Neuron (in vitro differentiated cells): ENCODE measurements around the gene CCDC183.
"Not testable (repeated sequence)": the region's sequence is repeated elsewhere in the genome, so short reads cannot be mapped to it uniquely, and the experiment has no call there.

ENCODE experiments used
- H2AFZ ChIP-seq: one replicate; pipeline ENCODE4 v1.6.1; 2013; ENCODE audit warnings: low read depth, mild to moderate bottlenecking, inconsistent platforms, low read length, moderate library complexity
- H3K27me3 ChIP-seq: one replicate; pipeline ENCODE4 v1.6.1; 2013; ENCODE audit warnings: low read length; ENCODE audit not compliant: insufficient read depth
- H3K36me3 ChIP-seq: one replicate; pipeline ENCODE4 v1.6.1; 2013; ENCODE audit warnings: low read length; ENCODE audit not compliant: insufficient read depth
- H3K4me1 ChIP-seq: one replicate; pipeline ENCODE4 v1.6.1; 2013; ENCODE audit warnings: low read length; ENCODE audit not compliant: insufficient read depth
- H3K4me3 ChIP-seq: 2 replicates; pipeline ENCODE4 v1.5.1; 2013; ENCODE audit warnings: mild to moderate bottlenecking, low read length, moderate library complexity
- H3K9me3 ChIP-seq: one replicate; pipeline ENCODE4 v1.6.1; 2013; ENCODE audit warnings: low read length

Gene CCDC183

GRCh38 chr9:136840140-136840876, 44.2 kb downstream of the CCDC183 start:
- no peak overlapping the region for H2AFZ ChIP-seq
- peaks cover 32% of the 10 kb centered on the region for H3K4me1 ChIP-seq
- no peak overlapping the region for H3K4me3 ChIP-seq
- H3K27me3 ChIP-seq, result no peaks in the 10 kb centered on the region
- peaks cover 31% of the 10 kb centered on the region for H3K36me3 ChIP-seq
- H3K9me3 ChIP-seq, result no peaks in the 10 kb centered on the region

GRCh38 chr9:136840877-136841645, 44.9 kb downstream of the CCDC183 start:
- Histone ChIP-seq H3K27me3 (no peaks in the 10 kb centered on the region), H3K4me1 (peaks cover 32% of the 10 kb centered on the region), H3K4me3 (no peak overlapping the region), H2AFZ (no peak overlapping the region), H3K36me3 (peaks cover 24% of the 10 kb centered on the region), H3K9me3 (no peaks in the 10 kb centered on the region)

- not testable (repeated sequence) for H3K27me3 ChIP-seq, H3K4me3 ChIP-seq
- peaks cover 32% of the 10 kb centered on the region for H3K4me1 ChIP-seq
These were observed 45.7 kb downstream of the CCDC183 start for GRCh38 chr9:136841646-136842379.

DNA sequence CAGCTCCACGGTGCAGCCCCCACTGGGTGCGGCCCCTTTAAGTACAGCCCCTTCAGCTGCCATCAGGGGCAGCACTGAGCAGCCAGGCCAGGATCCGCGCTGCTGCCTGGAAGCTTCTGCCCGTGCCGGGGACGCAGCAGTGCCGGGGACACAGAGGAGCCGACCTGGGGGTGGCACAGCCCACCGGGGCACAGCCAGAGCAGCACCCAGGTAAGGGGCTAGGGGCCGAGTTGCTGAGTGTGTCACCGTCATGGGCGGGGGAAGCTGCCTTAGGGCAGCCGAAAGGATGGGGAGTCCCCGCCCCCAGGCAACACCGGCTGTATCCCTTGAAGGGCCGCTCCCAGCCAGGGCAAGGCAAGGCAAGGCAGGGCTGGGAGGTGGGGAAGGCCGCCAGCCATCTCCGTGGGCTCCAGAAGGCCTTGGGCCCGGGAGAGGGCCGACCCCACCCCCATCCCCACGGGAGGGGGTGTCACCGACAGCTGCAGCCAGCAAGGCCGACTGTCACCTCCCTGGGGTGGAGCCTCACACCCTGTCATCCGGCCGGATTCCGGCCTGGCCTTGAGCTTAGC, 46.3 kb downstream of the CCDC183 start, which contains the start of gene AJM1:
Gene AJM1 (plus strand): TSS at position 99 of the 569 bp plus-strand sequence. CDS start 1,937 bp downstream, outside the sequence.
- not testable (repeated sequence) for H3K9me3 ChIP-seq, H2AFZ ChIP-seq, H3K27me3 ChIP-seq
- Histone ChIP-seq H3K4me3 (peak within 1 kb of the TSS; percentile 56), H3K36me3 (peaks cover 22% of the 10 kb centered on the region), H3K4me1 (peaks cover 33% of the 10 kb centered on the region)

More at GRCh38 chr9:136841646-136842379, 45.7 kb downstream of the CCDC183 start:
- H2AFZ ChIP-seq, H3K9me3 ChIP-seq: not testable (repeated sequence)
- H3K36me3 ChIP-seq, result peaks cover 22% of the 10 kb centered on the region

DNA sequence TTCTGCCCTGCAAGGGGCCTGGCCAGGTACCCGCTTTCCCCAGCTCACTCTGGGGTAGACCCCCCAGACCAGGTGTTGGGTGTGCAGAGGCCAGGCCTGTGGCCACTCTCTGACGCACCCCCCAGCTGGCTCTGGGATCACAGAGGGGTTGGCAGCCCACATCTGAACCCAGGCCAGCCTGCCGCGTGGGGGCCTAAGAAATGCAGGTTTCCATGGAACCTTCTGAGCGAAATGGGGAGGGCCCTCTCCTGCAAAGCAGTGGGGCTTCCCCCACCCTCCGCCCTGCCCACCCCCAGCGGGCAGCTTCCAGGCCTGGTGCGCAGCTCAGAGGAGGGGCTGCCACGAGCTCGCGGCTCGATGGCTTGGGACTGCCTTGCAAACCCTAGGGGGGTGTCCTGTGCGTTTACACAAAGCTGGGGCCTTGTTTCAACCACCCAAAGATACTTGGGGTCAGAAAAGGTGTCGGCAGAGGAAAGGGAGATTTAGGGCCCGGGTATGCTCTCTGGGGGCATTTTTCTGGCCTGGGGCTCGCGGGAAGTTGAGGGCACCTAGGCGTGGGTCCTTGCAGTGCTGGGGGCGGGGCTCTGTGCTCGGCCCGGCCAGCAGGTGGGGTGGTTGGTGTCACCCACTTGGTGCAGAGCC, 47.1 kb downstream of the CCDC183 start:
- H3K27me3 ChIP-seq, H3K9me3 ChIP-seq, H2AFZ ChIP-seq, H3K4me3 ChIP-seq: not testable (repeated sequence)
- H3K4me1 ChIP-seq, result peaks cover 36% of the 10 kb centered on the region
- peaks cover 17% of the 10 kb centered on the region for H3K36me3 ChIP-seq

DNA sequence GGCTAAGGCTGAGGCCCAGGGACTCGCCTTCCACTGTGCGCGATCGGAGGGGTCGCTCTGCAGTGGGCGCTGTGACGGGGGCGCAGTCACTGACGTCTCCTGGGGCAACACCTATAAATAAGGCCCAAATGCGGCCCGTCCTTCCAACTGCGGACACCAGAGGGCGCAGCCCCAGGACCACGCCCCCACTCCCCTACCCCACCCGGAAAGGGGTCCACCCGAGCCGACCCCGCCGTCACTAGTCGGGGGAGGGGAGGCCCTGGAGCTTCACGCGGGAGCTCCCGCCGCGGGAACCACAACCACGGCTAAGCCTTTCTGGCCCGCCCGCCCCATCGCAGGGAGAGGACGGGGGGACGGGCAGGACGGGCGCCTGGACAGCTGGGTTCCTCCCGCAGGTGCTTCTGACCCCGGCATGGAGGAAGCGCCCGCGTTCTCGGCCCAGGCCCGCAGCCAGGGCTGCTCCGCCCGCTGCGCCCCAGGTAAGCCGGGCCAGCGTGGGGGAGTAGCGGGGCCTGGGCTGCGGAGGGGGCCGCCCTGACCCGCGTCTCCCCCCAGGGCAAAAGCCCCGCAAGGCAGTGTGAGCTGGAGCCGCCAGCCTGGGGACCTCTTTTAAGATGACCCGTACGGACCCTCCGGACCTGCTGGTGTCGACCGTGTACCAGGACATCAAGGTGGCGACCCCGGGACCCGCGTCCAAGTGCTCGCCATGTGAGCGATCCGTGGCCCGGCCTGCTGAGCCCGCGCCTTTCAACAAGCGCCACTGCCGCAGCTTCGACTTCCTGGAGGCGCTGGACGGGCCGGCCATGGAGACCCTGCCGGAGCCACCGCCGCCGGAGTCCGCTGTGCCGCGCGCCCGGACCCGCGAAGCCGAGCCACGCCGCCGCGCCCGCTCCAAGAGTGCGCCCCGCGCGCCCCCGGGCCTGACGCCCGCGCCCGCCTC, 47.9 kb downstream of the CCDC183 start:
- not testable (repeated sequence) for H3K4me3 ChIP-seq, H3K27me3 ChIP-seq, H2AFZ ChIP-seq, H3K9me3 ChIP-seq
- Histone ChIP-seq H3K36me3 (peaks cover 11% of the 10 kb centered on the region), H3K4me1 (peaks cover 36% of the 10 kb centered on the region)

DNA sequence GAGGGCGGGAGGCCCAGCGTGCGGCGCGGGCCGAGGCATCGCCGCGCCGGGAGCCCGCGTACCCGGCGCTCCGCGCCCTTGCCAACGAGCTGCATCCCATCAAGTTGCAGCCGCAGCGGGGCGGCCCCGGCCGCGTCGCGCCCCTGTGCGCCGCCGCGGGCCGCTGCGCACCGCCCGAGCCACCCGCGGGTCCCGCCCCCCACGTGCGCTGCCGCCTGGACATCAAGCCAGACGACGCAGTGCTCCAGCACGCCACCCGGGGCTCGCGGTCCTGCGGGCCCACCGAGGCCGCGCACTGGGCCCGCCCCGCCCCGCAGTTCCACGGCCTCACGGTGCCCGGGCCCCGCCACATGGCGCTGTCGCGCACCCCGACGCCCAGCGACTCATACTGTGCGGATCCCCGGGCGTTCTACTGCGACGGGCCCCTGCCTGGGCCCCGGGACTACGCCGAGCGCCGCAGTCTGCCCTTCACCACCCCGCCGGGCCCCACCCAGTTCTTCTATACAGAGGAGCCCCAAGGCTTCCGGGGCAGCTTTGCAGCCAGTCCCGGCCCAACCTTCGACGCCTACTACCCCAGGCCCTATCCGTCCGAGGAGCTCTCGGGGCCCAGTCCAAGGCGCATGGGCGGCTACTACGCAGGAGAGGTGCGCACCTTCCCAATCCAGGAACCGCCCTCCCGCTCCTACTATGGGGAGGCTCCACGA, 48.8 kb downstream of the CCDC183 start:
- no peak overlapping the region for H2AFZ ChIP-seq
- no peaks in the 10 kb centered on the region for H3K27me3 ChIP-seq
- H3K9me3 ChIP-seq, result no peaks in the 10 kb centered on the region
- H3K4me3 ChIP-seq, result no peak overlapping the region
- H3K36me3 ChIP-seq, result peaks cover 3% of the 10 kb centered on the region
- H3K4me1 ChIP-seq, result peaks cover 38% of the 10 kb centered on the region

- no peaks in the 10 kb centered on the region for H3K27me3 ChIP-seq
- no peaks in the 10 kb centered on the region for H3K9me3 ChIP-seq
- H3K4me3 ChIP-seq, result no peak overlapping the region
- peaks cover 39% of the 10 kb centered on the region for H3K4me1 ChIP-seq
- H3K36me3 ChIP-seq, result peaks cover under 1% of the 10 kb centered on the region
- no peak overlapping the region for H2AFZ ChIP-seq
These were observed 49.5 kb downstream of the CCDC183 start for GRCh38 chr9:136845465-136846260.

- no peak overlapping the region for H3K4me3 ChIP-seq
- H2AFZ ChIP-seq, result no peak overlapping the region
- H3K27me3 ChIP-seq, result no peaks in the 10 kb centered on the region
- H3K4me1 ChIP-seq, result peaks cover 32% of the 10 kb centered on the region
- peaks cover 8% of the 10 kb centered on the region for H3K36me3 ChIP-seq
- no peaks in the 10 kb centered on the region for H3K9me3 ChIP-seq
These were observed 50.4 kb downstream of the CCDC183 start for GRCh38 chr9:136846376-136847087.

GRCh38 chr9:136847088-136847825, 51.1 kb downstream of the CCDC183 start:
- Histone ChIP-seq H3K4me1 (peaks cover 25% of the 10 kb centered on the region), H2AFZ (no peak overlapping the region), H3K27me3 (no peaks in the 10 kb centered on the region), H3K9me3 (no peaks in the 10 kb centered on the region), H3K36me3 (peaks cover 12% of the 10 kb centered on the region), H3K4me3 (peak overlapping the region; percentile 81)
